ENCODE results near the gene C1orf210.

- TF ChIP-seq, protein P1, sequence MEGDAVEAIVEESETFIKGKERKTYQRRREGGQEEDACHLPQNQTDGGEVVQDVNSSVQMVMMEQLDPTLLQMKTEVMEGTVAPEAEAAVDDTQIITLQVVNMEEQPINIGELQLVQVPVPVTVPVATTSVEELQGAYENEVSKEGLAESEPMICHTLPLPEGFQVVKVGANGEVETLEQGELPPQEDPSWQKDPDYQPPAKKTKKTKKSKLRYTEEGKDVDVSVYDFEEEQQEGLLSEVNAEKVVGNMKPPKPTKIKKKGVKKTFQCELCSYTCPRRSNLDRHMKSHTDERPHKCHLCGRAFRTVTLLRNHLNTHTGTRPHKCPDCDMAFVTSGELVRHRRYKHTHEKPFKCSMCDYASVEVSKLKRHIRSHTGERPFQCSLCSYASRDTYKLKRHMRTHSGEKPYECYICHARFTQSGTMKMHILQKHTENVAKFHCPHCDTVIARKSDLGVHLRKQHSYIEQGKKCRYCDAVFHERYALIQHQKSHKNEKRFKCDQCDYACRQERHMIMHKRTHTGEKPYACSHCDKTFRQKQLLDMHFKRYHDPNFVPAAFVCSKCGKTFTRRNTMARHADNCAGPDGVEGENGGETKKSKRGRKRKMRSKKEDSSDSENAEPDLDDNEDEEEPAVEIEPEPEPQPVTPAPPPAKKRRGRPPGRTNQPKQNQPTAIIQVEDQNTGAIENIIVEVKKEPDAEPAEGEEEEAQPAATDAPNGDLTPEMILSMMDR (IDR thresholded peaks at IDR 0.05): no peak
- TF ChIP-seq POLR2A (IDR thresholded peaks at IDR 0.05): no peak
Measured at GRCh38 chr1:43273708-43274107, 11.7 kb downstream of the C1orf210 start.

Data from adrenal gland (tissue), 5 donors.